ENCODE data around the gene L2HGDH.

GRCh38 chr14:50290306-50290705 lies 21.7 kb downstream of the L2HGDH start:
- no peak for TF ChIP-seq CTCF (conservative IDR thresholded peaks at IDR 0.05; ENCODE audit: low read depth, low read length)
- no peak for TF ChIP-seq FOS (IDR thresholded peaks at IDR 0.05; ENCODE audit: low read depth, low read length)
- no peak for TF ChIP-seq SMC3 (IDR thresholded peaks at IDR 0.05; ENCODE audit: low read depth, low read length)
- TF ChIP-seq POLR2A (IDR thresholded peaks at IDR 0.05; ENCODE audit: low read depth, low read length), result no peak

Data from IMR-90 (cell line).